Stomach (tissue), 4 donors: ENCODE measurements around the gene GYG2.
"Not testable (repeated sequence)": the region's sequence is repeated elsewhere in the genome, so short reads cannot be mapped to it uniquely, and the experiment has no call there.

ENCODE experiments used
- CTCF ChIP-seq, 7 experiments: fragments of 450-650 bp in 4 of 7; fragments of 200-600 bp in 3 of 7; sonication (generic) in 3 of 7; IDR thresholded peaks; one replicate each; pipeline ENCODE4 v1.5.1; 2016 to 2019; ENCODE audit warnings: antibody characterized with exemption in 7 of 7, control low read depth in 2 of 7, mild to moderate bottlenecking in 1 of 7
- POLR2A ChIP-seq, 4 donors: fragments of 450-650 bp; IDR thresholded peaks; one replicate each; pipeline ENCODE4 v1.6.1; 2016; ENCODE audit warnings: antibody characterized with exemption in 4 of 4, control low read depth in 2 of 4, mild to moderate bottlenecking in 1 of 4, moderate library complexity in 1 of 4

- TF ChIP-seq CTCF, POLR2A (IDR thresholded peaks at IDR 0.05): not testable (repeated sequence)
Measured at GRCh38 chrX:2897690-2898623, 69.2 kb downstream of the GYG2 start.
